Karpas-422 (cell line): ENCODE measurements around the gene THAP9. TPM values are rescaled to one million over a fixed set of nuclear protein-coding genes. Genes with fewer than 3 reads are reported as not detected.
"Not testable (repeated sequence)": the region's sequence is repeated elsewhere in the genome, so short reads cannot be mapped to it uniquely, and the experiment has no call there.

Experiments used
- DNase-seq: peaks from one replicate; pipeline ENCODE4 v3.0.0-alpha.2; 2015
- H2AFZ ChIP-seq: fragments of 200-600 bp; sonication (generic); 2 replicates; pipeline ENCODE4 v1.6.1; 2014; ENCODE audit warnings: antibody characterized with exemption, low read length, mixed read lengths
- H3K27ac ChIP-seq: fragments of 200-600 bp; sonication (generic); 2 replicates; pipeline ENCODE4 v1.5.1; 2014; ENCODE audit warnings: mild to moderate bottlenecking, low read length, moderate library complexity
- H3K27me3 ChIP-seq: fragments of 200-600 bp; sonication (generic); 2 replicates; pipeline ENCODE4 v1.6.1; 2014; ENCODE audit warnings: low read length, mixed read lengths
- H3K36me3 ChIP-seq: fragments of 200-600 bp; sonication (generic); 2 replicates; pipeline ENCODE4 v1.6.1; 2014; ENCODE audit warnings: low read length, mixed read lengths; ENCODE audit not compliant: insufficient read depth
- H3K4me1 ChIP-seq: fragments of 200-600 bp; sonication (generic); 2 replicates; pipeline ENCODE4 v1.6.1; 2014; ENCODE audit warnings: mild to moderate bottlenecking, low read length, mixed read lengths
- H3K4me2 ChIP-seq: fragments of 200-600 bp; sonication (generic); 2 replicates; pipeline ENCODE4 v1.6.1; 2014; ENCODE audit warnings: low read length, low read depth, mild to moderate bottlenecking; ENCODE audit not compliant: poor library complexity, severe bottlenecking
- H3K4me3 ChIP-seq: fragments of 200-600 bp; sonication (generic); 2 replicates; pipeline ENCODE4 v1.5.1; 2014; ENCODE audit warnings: mild to moderate bottlenecking, antibody characterized with exemption, low read length, mixed read lengths
- H3K79me2 ChIP-seq: fragments of 200-600 bp; sonication (generic); 2 replicates; pipeline ENCODE4 v1.6.1; 2014; ENCODE audit warnings: mild to moderate bottlenecking, low read length, mixed read lengths
- H3K9ac ChIP-seq: fragments of 200-600 bp; sonication (generic); 2 replicates; pipeline ENCODE4 v1.6.0; 2014; ENCODE audit warnings: low read length
- H3K9me2 ChIP-seq: fragments of 200-600 bp; sonication (generic), shearing (Covaris generic); replicated peaks from 2 replicates; pipeline ENCODE4 v1.6.0; 2014; ENCODE audit warnings: mild to moderate bottlenecking, low read length, moderate library complexity; ENCODE audit not compliant: insufficient read depth
- H3K9me3 ChIP-seq: fragments of 300-700, 200-600 bp; sonication (generic); 2 replicates; pipeline ENCODE4 v1.6.1; 2014; ENCODE audit warnings: low read length, mixed read lengths
- H4K20me1 ChIP-seq: fragments of 200-600 bp; sonication (generic); 2 replicates; pipeline ENCODE4 v1.6.1; 2014; ENCODE audit warnings: mild to moderate bottlenecking, antibody characterized with exemption, low read length, low read depth; ENCODE audit not compliant: insufficient read depth
- total RNA-seq: library from RNA; depleted of rRNA; stranded (reverse); fragments of >200 nt; shearing (Covaris generic); gene quantifications from 2 replicates; pipeline ENCODE4 v1.2.3, GENCODE V29; 2014; ENCODE audit warnings: low replicate concordance

THAP9 gene
- total RNA-seq, 1 experiment from 2014 or later, result 8.2 TPM

DNA sequence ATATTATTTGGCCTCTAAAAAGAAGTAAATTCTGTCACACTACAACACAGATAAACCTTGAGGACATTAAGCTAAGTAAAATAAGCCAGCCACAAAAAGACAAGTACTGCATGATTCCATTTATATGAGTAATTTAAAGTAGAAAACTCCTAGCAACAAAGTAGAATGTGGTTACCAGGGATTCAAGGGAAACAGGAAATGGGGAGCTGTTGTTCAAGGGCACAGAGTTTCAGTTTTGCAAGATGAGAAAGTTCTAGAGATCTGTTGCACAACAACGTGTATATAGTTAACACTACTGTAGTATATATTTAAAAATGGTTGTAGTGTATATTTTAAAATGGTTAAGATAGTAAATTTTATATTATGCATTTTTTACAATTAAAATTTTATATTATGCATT, 34.9 kb upstream of the THAP9 start:
- H3K4me1 ChIP-seq, result no peaks in the 10 kb centered on the region
- no peak overlapping the region for H2AFZ ChIP-seq
- no peak for DNase-seq
- H4K20me1 ChIP-seq, result no peaks in the 10 kb centered on the region
- no peak overlapping the region for H3K27ac ChIP-seq
- 0 out of 2 replicates have a peak, but pooled peaks cover 2% of the 10 kb centered on the region for H3K79me2 ChIP-seq
- H3K4me2 ChIP-seq, result no peak overlapping the region
- no peak overlapping the region for H3K9ac ChIP-seq
- H3K27me3 ChIP-seq, result no peaks in the 10 kb centered on the region
- H3K4me3 ChIP-seq, result no peak overlapping the region
- H3K9me3 ChIP-seq, result no peaks in the 10 kb centered on the region
- peaks cover 17% of the 10 kb centered on the region; the same call in 1 of the 2 replicates for H3K36me3 ChIP-seq
- no peaks in the 10 kb centered on the region for H3K9me2 ChIP-seq

DNA sequence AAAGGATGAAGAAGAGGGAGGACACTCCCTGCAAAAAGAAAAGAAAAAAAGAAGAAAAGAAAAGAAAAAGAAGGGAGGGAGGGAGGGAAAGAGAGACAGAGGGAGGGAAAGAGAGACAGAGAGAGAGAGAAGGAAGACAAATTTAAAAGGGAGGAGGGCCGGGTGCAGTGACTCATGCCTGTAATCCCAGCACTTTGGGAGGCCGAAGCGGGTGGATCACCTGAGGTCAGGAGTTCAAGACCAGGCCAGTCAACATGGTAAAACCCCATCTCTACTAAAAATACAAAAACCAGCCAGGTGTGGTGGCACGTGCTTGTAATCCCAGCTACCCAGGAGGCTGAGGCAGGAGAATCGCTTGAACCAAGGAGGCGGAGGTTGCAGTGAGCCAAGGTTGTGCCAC, 34.5 kb upstream of the THAP9 start:
- not testable (repeated sequence) for H3K9ac ChIP-seq, H3K4me2 ChIP-seq, H3K9me2 ChIP-seq, H4K20me1 ChIP-seq, H2AFZ ChIP-seq, H3K27ac ChIP-seq, H3K9me3 ChIP-seq, H3K27me3 ChIP-seq, H3K79me2 ChIP-seq, H3K4me3 ChIP-seq, H3K4me1 ChIP-seq, DNase-seq
- H3K36me3 ChIP-seq, result peaks cover 14% of the 10 kb centered on the region; the same call in 1 of the 2 replicates

DNA sequence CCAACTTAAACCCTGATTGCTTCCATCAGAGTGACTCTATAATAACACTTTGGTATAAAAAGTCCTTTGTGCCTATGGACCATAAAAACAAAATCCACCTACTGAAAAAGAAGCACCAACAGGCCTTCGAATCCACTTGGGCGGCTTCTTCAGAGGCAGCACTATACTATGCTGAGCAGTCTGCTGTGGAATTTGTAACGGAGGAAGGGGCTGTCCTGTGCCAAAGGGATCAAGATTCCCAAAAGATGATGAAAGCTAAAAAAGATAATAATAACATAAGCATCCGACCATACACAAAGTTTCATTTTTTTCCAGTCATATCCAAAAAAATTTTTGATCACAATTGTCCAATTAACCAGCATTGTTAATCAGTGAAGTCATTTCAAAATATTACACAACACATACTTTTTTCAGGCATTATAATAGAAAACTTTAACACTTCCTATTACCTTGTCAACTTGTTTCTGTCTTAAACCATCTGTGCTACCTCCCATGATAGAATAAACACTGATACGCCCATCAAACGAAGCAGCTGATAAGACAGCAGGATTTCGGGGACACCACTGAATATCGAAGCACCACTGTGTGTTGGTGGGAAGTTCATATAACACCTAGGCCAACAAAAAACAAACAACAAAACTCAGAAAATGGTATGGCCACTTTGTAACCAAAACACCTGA, 33.7 kb upstream of the THAP9 start:
- H3K27ac ChIP-seq, result no peak overlapping the region
- H3K27me3 ChIP-seq, result no peaks in the 10 kb centered on the region
- H3K9me3 ChIP-seq, result no peaks in the 10 kb centered on the region
- H4K20me1 ChIP-seq, result no peaks in the 10 kb centered on the region
- no peaks in the 10 kb centered on the region for H3K79me2 ChIP-seq
- H3K4me3 ChIP-seq, result no peak overlapping the region
- peaks cover 10% of the 10 kb centered on the region; the same call in 1 of the 2 replicates for H3K36me3 ChIP-seq
- no peaks in the 10 kb centered on the region for H3K4me1 ChIP-seq
- no peak overlapping the region for H2AFZ ChIP-seq
- no peaks in the 10 kb centered on the region for H3K9me2 ChIP-seq
- no peak overlapping the region for H3K9ac ChIP-seq
- H3K4me2 ChIP-seq, result no peak overlapping the region
- DNase-seq, result no peak

DNA sequence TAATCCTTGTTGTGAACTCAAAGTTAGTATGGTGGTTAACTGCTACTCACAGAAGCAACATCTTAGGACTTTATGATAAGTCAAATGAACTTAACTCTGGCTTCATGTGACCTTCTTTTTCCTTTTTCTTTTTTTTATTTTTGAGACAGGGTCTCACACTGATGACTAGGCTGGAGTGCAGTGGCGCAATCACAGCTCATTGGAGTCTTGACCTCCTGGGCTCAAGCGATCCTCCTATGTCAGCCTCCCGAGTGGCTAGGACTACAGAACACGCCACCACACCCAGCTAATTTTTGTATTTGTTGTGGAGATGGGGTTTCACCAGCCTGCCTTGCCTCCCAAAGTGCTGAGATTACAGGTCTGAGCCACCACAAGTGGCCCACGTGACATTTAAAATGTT, 32.0 kb upstream of the THAP9 start:
- Histone ChIP-seq H3K9me3 (no peaks in the 10 kb centered on the region), H2AFZ (no peak overlapping the region), H3K27ac (no peak overlapping the region), H3K79me2 (no peaks in the 10 kb centered on the region), H3K36me3 (peaks cover 2% of the 10 kb centered on the region; the same call in 1 of the 2 replicates), H3K9ac (no peak overlapping the region), H3K4me2 (no peak overlapping the region), H3K27me3 (no peaks in the 10 kb centered on the region), H3K4me3 (no peak overlapping the region), H4K20me1 (no peaks in the 10 kb centered on the region), H3K4me1 (no peaks in the 10 kb centered on the region), H3K9me2 (no peaks in the 10 kb centered on the region)
- DNase-seq, result no peak

DNA sequence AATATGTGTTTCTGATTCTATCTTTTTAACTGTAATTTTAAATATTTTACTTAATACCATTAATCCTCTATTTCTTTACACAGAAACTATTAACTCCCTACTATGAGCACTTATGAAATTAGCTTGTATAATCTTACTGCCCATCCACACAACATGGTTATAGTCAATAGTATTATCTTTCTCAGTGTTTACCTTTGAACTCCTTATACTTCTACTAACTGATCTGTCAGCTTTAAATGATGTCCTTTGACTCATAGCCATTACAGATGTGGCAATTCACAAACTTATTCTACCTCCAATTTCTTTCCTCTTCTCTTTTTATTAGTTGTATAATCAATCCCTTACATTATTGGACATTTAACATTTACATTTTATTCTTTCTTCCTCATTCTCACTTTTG, 15.1 kb upstream of the THAP9 start:
- no peak for DNase-seq
- H3K4me2 ChIP-seq, result no peak overlapping the region
- H3K4me3 ChIP-seq, result no peak overlapping the region
- no peak overlapping the region for H2AFZ ChIP-seq
- no peaks in the 10 kb centered on the region for H3K27me3 ChIP-seq
- H3K36me3 ChIP-seq, result no peaks in the 10 kb centered on the region
- no peaks in the 10 kb centered on the region for H4K20me1 ChIP-seq
- H3K27ac ChIP-seq, result no peak overlapping the region
- peaks cover 24% of the 10 kb centered on the region for H3K4me1 ChIP-seq
- peaks cover 87% of the 10 kb centered on the region for H3K79me2 ChIP-seq
- H3K9me3 ChIP-seq, result no peaks in the 10 kb centered on the region
- H3K9me2 ChIP-seq, result no peaks in the 10 kb centered on the region
- no peak overlapping the region for H3K9ac ChIP-seq

DNA sequence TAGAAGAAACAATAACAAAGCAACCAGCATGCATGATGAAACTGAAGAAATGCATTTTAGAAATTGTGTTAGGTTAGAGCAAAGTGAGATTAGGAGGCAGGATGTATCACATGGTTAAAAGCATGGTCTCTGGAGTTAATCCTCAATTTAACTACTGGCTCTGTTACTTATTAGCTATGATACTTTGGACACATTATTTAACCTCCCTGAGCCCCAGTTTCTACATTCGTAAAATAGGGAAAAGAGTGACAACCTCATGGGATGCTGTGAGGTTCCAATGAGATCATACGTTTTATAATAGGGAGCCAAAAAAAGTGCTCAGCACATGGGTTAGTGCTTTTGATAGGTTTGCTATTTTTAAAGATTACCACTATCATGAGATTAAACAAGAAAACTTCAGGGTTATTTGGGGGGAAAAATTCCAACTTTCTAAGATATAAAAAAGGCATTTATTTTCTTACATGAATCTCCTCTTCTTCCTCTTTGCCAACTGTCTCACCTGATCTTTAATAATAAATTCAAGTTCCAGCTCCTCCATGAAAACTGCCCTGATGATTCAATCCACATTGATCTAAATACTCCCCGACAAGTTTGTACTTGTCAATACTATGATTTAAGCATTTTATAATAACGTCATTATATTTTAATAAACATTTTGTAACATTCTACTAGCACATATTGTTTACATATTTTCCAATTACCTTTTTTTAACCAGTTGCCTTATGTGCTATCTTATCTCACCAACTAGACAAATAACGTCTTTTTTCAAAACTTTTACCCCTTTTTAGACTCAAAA, 14.2 kb upstream of the THAP9 start:
- H3K79me2 ChIP-seq, result peaks cover 88% of the 10 kb centered on the region
- no peak overlapping the region for H2AFZ ChIP-seq
- H3K27me3 ChIP-seq, result no peaks in the 10 kb centered on the region
- peaks cover 24% of the 10 kb centered on the region for H3K4me1 ChIP-seq
- no peaks in the 10 kb centered on the region for H4K20me1 ChIP-seq
- H3K4me3 ChIP-seq, result no peak overlapping the region
- DNase-seq, result no peak
- no peak overlapping the region for H3K9ac ChIP-seq
- H3K4me2 ChIP-seq, result no peak overlapping the region
- no peaks in the 10 kb centered on the region for H3K9me3 ChIP-seq
- H3K27ac ChIP-seq, result no peak overlapping the region
- H3K36me3 ChIP-seq, result no peaks in the 10 kb centered on the region
- no peaks in the 10 kb centered on the region for H3K9me2 ChIP-seq

DNA sequence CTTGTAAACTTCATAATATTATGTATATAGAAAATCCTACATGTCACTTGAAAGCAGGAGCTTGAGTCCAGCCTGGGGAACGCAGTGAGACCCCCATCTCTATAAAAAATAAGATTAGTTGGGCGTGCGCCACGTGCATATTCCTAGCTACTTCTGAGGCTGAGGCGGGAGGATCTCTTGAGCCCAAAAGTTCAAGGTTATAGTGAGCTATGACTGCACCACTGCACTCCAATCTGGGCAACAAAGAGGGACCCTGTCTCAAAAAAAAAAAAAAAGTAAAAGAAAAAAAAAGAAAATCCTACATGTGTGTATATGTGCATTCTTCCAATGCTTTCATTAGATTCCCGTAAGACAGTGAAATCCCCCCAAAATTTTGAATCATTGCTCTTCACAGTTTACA, 11.2 kb upstream of the THAP9 start:
- no peak overlapping the region for H3K27ac ChIP-seq
- H3K9me3 ChIP-seq, result no peaks in the 10 kb centered on the region
- no peaks in the 10 kb centered on the region for H3K9me2 ChIP-seq
- no peaks in the 10 kb centered on the region for H3K27me3 ChIP-seq
- peaks cover 53% of the 10 kb centered on the region for H3K4me1 ChIP-seq
- H3K79me2 ChIP-seq, result peaks cover 62% of the 10 kb centered on the region
- DNase-seq, result no peak
- H3K36me3 ChIP-seq, result peaks cover 12% of the 10 kb centered on the region; the same call in 1 of the 2 replicates
- peak overlapping the region; percentile 91 for H3K9ac ChIP-seq
- no peaks in the 10 kb centered on the region for H4K20me1 ChIP-seq
- peak overlapping the region; percentile 72 for H3K4me2 ChIP-seq
- no peak overlapping the region for H2AFZ ChIP-seq
- H3K4me3 ChIP-seq, result peak overlapping the region; percentile 84

DNA sequence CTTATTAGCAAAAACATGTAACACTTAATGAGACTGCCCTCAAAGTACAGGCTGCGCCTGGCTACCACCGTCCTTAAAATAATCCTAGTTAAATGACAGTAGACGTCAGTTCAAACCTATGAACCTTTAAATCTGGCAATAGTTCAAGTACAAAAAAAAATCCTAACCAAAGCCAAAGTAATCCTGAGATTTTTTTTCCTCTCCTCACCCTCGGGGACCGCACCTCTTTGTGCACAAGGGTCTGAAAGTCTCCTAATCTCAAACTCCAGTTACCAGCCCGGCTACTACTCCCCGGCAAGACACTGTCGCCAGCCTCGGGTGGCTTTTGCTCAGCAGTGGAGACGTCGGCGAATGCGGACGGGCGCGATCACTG, 10.0 kb upstream of the THAP9 start:
- no peaks in the 10 kb centered on the region for H3K9me2 ChIP-seq
- H3K4me2 ChIP-seq, result peak overlapping the region; percentile 72
- no peaks in the 10 kb centered on the region for H3K27me3 ChIP-seq
- peak overlapping the region; percentile 91 for H3K9ac ChIP-seq
- no peaks in the 10 kb centered on the region for H4K20me1 ChIP-seq
- no peak for DNase-seq
- H3K4me3 ChIP-seq, result peak overlapping the region; percentile 84
- H3K27ac ChIP-seq, result peak overlapping the region; percentile 85
- H3K36me3 ChIP-seq, result peaks cover 20% of the 10 kb centered on the region; the same call in 1 of the 2 replicates
- peak overlapping the region; percentile 81; the same call in 1 of the 2 replicates for H2AFZ ChIP-seq
- peaks cover 51% of the 10 kb centered on the region for H3K79me2 ChIP-seq
- peaks cover 62% of the 10 kb centered on the region for H3K4me1 ChIP-seq
- H3K9me3 ChIP-seq, result no peaks in the 10 kb centered on the region
